ENCODE measurements around the gene OAT. TPM values are rescaled to one million over a fixed set of nuclear protein-coding genes. Genes with fewer than 3 reads are reported as not detected.

Gene OAT
- total and polyA plus RNA-seq, 2 donors (not counting 3 experiments of a cell fraction or from before 2014, with no cell fraction given): 69.9 to 90.8 TPM

GRCh38 chr10:124387078-124387874, 31.4 kb downstream of the OAT start:
- no peaks in the 10 kb centered on the region for H3K27me3 ChIP-seq (ENCODE audit: control insufficient read depth in 2 of 2, insufficient read depth in 2 of 2, low read length in 2 of 2)
- no peak overlapping the region for H3K4me2 ChIP-seq (ENCODE audit: insufficient read depth, low read length)
- dilution Hi-C loops (cut with MboI; ENCODE audit: extremely low pct_ligation_motif_present, low sequenced_read_pairs): no loop called here
- H3K9ac ChIP-seq (replicated peaks; ENCODE audit: extremely low read depth, insufficient read depth, low read length): no peak overlapping the region
- no peak overlapping the region for H3K27ac ChIP-seq (ENCODE audit: insufficient read depth, low read depth, low read length)
- FAIRE-seq (no peak), DNase-seq (ENCODE audit: low read depth, low spot score) (no peak)
- intact Hi-C loops (cut with micrococcal nuclease): loop anchor here (5.0 kb wide), 1 partner anchor 125 kb away; no protein-coding TSS in a partner anchor
- no peaks in the 10 kb centered on the region for H3K4me1 ChIP-seq (ENCODE audit: control insufficient read depth, extremely low read depth, insufficient read depth, low read length)
- POLR2A ChIA-PET: no interaction called here
- no peaks in the 10 kb centered on the region for H3K9me3 ChIP-seq (replicated peaks; ENCODE audit: control insufficient read depth, insufficient read depth, low read length)
- no peak overlapping the region for H2AFZ ChIP-seq (ENCODE audit: low read depth, low read length)
- H3K36me3 ChIP-seq (ENCODE audit: control insufficient read depth in 2 of 2, extremely low read depth in 1 of 2, insufficient read depth in 2 of 2, low read length in 2 of 2): no peaks in the 10 kb centered on the region
- no peak overlapping the region for H3K4me3 ChIP-seq (replicated peaks in 1 of 3; ENCODE audit: insufficient read depth in 1 of 3, low read depth in 1 of 3, low read length in 3 of 3)
- CTCF ChIA-PET: interaction anchor here (2.3 to 17.2 kb wide), 3 partner anchors 294 to 391 kb away, joined by 26 to 691 read pairs (median 49); partner anchors contain the start of gene CHST15
- no peaks in the 10 kb centered on the region for H3K9me1 ChIP-seq (replicated peaks; ENCODE audit: control insufficient read depth, extremely low read depth, insufficient read depth, low read length)
- no peaks in the 10 kb centered on the region for H4K20me1 ChIP-seq (replicated peaks; ENCODE audit: control insufficient read depth, extremely low read depth, insufficient read depth, low read length)
- no peaks in the 10 kb centered on the region for H3K79me2 ChIP-seq (ENCODE audit: control insufficient read depth, insufficient read depth, low read length)
- BruUV-seq (replicated peaks): no TSS peak
- TF ChIP-seq FOS (IDR thresholded peaks at IDR 0.05; ENCODE audit: borderline replicate concordance, insufficient read depth, low read length): no peak
- TF ChIP-seq GATA2 (IDR thresholded peaks at IDR 0.05; ENCODE audit: insufficient read depth, insufficient read length, low read depth, low read length): no peak
- no peak for TF ChIP-seq POLR2A (IDR thresholded peaks at IDR 0.05; ENCODE audit: low read depth, low read length)
- no peak for TF ChIP-seq POLR2AphosphoS5 (IDR thresholded peaks at IDR 0.05; ENCODE audit: insufficient read depth, low read depth, low read length)
- no peak for TF ChIP-seq MYC (IDR thresholded peaks at IDR 0.05; ENCODE audit: low read depth, low read length)
- no peak for TF ChIP-seq MAX (IDR thresholded peaks at IDR 0.05; ENCODE audit: insufficient read depth, insufficient read length)
- no peak for TF ChIP-seq CTCF (IDR thresholded peaks at IDR 0.05; ENCODE audit: extremely low read depth in 1 of 2, insufficient read depth in 1 of 2, low read depth in 1 of 2, low read length in 2 of 2)
